SU-DHL-6 (cell line): ENCODE data around the gene ERF.

Experiments
- H2AFZ ChIP-seq: fragments of 200-600 bp; sonication (generic); 2 replicates; pipeline ENCODE4 v1.6.1; 2014; ENCODE audit warnings: low read depth, mild to moderate bottlenecking, moderate library complexity, mixed read lengths, antibody characterized with exemption, low read length; ENCODE audit not compliant: severe bottlenecking
- H3F3A ChIP-seq: fragments of 200-600 bp; shearing (Covaris generic); 2 replicates; pipeline ENCODE4 v1.6.0; 2016; ENCODE audit warnings: antibody characterized with exemption, mild to moderate bottlenecking; ENCODE audit not compliant: insufficient read depth
- H3K27ac ChIP-seq: fragments of 200-600 bp; sonication (generic); 2 replicates; pipeline ENCODE4 v1.5.1; 2016; ENCODE audit warnings: low read depth, mild to moderate bottlenecking, low read length, moderate library complexity, mixed read lengths
- H3K27me3 ChIP-seq: fragments of 200-600 bp; sonication (generic), shearing (Covaris generic); 2 replicates; pipeline ENCODE4 v1.6.0; 2014; ENCODE audit warnings: mild to moderate bottlenecking, low read length
- H3K36me3 ChIP-seq: fragments of 200-600 bp; sonication (generic); 2 replicates; pipeline ENCODE4 v1.6.1; 2014; ENCODE audit warnings: mild to moderate bottlenecking, low read length, mixed read lengths
- H3K4me2 ChIP-seq: fragments of 300-600, 200-600 bp; shearing (Covaris generic), sonication (generic); 2 replicates; pipeline ENCODE4 v1.6.0; 2014; ENCODE audit warnings: low read length, low read depth, mild to moderate bottlenecking; ENCODE audit not compliant: poor library complexity, severe bottlenecking
- H3K4me3 ChIP-seq: fragments of 200-600 bp; sonication (generic); 2 replicates; pipeline ENCODE4 v1.5.1; 2014; ENCODE audit warnings: antibody characterized with exemption, low read length, mild to moderate bottlenecking, mixed read lengths; ENCODE audit not compliant: insufficient read depth, poor library complexity, severe bottlenecking
- H3K79me2 ChIP-seq: fragments of 200-600 bp; sonication (generic); 2 replicates; pipeline ENCODE4 v1.6.1; 2014; ENCODE audit warnings: mild to moderate bottlenecking, low read length, moderate library complexity; ENCODE audit not compliant: insufficient read depth
- H3K9ac ChIP-seq: fragments of 200-600 bp; sonication (generic); 2 replicates; pipeline ENCODE4 v1.7.0; 2014; ENCODE audit warnings: mild to moderate bottlenecking, low read length
- H3K9me2 ChIP-seq: fragments of 200-600 bp; sonication (generic); replicated peaks from 2 replicates; pipeline ENCODE4 v1.6.1; 2014; ENCODE audit warnings: low read length; ENCODE audit not compliant: insufficient read depth
- H3K9me3 ChIP-seq: fragments of 200-600 bp; sonication (generic); 2 replicates; pipeline ENCODE4 v1.6.1; 2014; ENCODE audit warnings: low read length, mixed read lengths; ENCODE audit not compliant: insufficient read depth
- H4K20me1 ChIP-seq: fragments of 200-600 bp; sonication (generic); 2 replicates; pipeline ENCODE4 v1.6.1; 2014; ENCODE audit warnings: low read depth, mild to moderate bottlenecking, antibody characterized with exemption, low read length, moderate library complexity, mixed read lengths
- EZH2phosphoT487 ChIP-seq: fragments of 200-600 bp; sonication (generic), shearing (Covaris generic); conservative IDR thresholded peaks from 2 replicates; pipeline ENCODE4 v1.6.1; 2018; ENCODE audit warnings: mild to moderate bottlenecking, antibody characterized with exemption, low read length, moderate library complexity, mixed read lengths
- TF ChIP-seq, protein P1 (sequence below): fragments of 200-600 bp; sonication (generic); IDR thresholded peaks from one replicate; pipeline ENCODE4 v1.5.1; 2017; ENCODE audit warnings: antibody characterized with exemption, mild to moderate bottlenecking, low read length, moderate library complexity; ENCODE audit not compliant: insufficient read depth, poor library complexity, severe bottlenecking

The ERF gene

DNA sequence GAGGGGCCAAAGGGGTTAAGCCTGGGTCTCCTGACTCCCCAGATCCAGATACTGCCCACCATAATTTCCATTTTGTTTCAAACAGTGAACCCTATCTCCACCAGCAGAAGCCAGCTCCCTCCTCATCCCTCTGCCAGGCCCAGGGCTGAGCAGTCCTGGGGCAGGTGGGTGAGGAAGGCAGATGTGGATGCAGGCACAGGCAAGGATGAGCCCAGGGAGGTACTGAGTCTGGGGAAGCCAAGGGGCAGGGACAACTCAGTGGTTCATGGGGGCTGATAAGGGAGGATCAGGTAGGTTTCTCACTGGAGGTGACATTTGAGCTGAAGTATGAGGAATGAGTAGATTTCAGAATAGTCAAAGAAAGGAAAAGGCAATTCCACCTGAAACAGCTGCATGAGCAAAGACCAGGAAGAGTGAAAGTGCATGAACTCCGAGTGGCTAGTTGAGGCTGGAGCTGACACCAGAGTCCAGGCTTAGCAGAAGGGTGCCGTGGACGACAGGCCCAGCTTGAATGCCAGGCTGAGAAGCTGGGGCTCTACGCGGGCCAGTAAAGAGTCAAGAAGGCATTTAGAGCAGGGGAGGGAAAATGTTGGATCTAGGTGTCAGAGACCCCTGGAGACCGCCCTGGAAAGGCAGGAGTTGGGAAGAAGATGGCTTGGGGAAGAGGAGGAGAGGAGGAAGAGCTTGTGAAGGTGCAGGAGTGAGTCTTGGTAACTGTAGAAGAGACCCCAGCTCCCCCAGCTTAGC, 24.4 kb upstream of the ERF start:
- H2AFZ ChIP-seq, result no peak overlapping the region
- no peak for TF ChIP-seq EZH2phosphoT487
- TF ChIP-seq, protein P1, sequence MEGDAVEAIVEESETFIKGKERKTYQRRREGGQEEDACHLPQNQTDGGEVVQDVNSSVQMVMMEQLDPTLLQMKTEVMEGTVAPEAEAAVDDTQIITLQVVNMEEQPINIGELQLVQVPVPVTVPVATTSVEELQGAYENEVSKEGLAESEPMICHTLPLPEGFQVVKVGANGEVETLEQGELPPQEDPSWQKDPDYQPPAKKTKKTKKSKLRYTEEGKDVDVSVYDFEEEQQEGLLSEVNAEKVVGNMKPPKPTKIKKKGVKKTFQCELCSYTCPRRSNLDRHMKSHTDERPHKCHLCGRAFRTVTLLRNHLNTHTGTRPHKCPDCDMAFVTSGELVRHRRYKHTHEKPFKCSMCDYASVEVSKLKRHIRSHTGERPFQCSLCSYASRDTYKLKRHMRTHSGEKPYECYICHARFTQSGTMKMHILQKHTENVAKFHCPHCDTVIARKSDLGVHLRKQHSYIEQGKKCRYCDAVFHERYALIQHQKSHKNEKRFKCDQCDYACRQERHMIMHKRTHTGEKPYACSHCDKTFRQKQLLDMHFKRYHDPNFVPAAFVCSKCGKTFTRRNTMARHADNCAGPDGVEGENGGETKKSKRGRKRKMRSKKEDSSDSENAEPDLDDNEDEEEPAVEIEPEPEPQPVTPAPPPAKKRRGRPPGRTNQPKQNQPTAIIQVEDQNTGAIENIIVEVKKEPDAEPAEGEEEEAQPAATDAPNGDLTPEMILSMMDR, result no peak
- H3K27me3 ChIP-seq, result no peaks in the 10 kb centered on the region
- no peaks in the 10 kb centered on the region for H4K20me1 ChIP-seq
- no peaks in the 10 kb centered on the region for H3K9me2 ChIP-seq
- H3F3A ChIP-seq, result peaks cover 30% of the 10 kb centered on the region
- peak overlapping the region; percentile 62 for H3K4me2 ChIP-seq
- H3K79me2 ChIP-seq, result no peaks in the 10 kb centered on the region
- no peaks in the 10 kb centered on the region for H3K36me3 ChIP-seq
- peak overlapping the region; percentile 89 for H3K27ac ChIP-seq
- peak overlapping the region; percentile 91 for H3K9ac ChIP-seq
- H3K9me3 ChIP-seq, result no peaks in the 10 kb centered on the region
- H3K4me3 ChIP-seq, result peak overlapping the region; percentile 82

DNA sequence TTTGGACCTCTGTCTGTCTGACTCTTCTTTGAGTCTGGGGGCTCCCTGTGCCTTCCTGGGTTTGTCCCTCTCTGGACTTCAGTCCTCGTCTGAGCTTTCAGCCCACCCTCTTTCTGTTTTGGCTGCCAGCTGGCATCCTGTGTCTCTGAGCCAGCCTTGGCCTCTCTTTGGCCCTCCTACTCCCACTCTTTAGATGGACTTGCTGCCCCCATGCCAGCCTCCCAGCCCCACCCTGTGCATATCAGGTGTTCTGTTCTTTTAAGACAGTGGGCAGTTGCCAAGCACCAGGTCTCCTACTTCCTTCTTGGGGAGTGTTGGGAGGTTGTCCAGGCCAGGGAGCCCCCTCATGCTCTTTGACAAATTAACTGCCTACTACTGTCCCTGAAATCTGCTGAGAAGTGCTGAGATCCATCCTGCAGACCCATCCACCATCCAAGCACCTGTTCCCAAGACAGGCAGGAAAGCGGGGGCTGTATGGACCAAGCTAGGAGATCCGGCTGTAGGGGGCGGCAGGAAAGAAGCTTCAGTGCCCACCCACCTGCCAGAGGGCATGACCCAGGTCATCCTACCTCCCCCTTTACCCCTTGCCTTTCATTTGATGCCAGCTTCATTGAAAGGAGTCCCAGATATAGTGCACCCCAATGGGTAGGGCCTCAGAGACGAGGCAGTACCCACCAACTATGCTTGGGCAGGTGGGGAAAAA, 23.7 kb upstream of the ERF start:
- H3K4me2 ChIP-seq, result peak overlapping the region; percentile 62
- H3K9me2 ChIP-seq, result no peaks in the 10 kb centered on the region
- H3K4me3 ChIP-seq, result no peak overlapping the region
- H3K9ac ChIP-seq, result peak overlapping the region; percentile 91
- no peak overlapping the region for H2AFZ ChIP-seq
- H3K27me3 ChIP-seq, result no peaks in the 10 kb centered on the region
- no peak for TF ChIP-seq EZH2phosphoT487
- TF ChIP-seq, protein P1, result no peak
- peak overlapping the region; percentile 89 for H3K27ac ChIP-seq
- no peaks in the 10 kb centered on the region for H3K79me2 ChIP-seq
- H3K36me3 ChIP-seq, result no peaks in the 10 kb centered on the region
- no peaks in the 10 kb centered on the region for H4K20me1 ChIP-seq
- no peaks in the 10 kb centered on the region for H3K9me3 ChIP-seq
- H3F3A ChIP-seq, result peaks cover 30% of the 10 kb centered on the region

DNA sequence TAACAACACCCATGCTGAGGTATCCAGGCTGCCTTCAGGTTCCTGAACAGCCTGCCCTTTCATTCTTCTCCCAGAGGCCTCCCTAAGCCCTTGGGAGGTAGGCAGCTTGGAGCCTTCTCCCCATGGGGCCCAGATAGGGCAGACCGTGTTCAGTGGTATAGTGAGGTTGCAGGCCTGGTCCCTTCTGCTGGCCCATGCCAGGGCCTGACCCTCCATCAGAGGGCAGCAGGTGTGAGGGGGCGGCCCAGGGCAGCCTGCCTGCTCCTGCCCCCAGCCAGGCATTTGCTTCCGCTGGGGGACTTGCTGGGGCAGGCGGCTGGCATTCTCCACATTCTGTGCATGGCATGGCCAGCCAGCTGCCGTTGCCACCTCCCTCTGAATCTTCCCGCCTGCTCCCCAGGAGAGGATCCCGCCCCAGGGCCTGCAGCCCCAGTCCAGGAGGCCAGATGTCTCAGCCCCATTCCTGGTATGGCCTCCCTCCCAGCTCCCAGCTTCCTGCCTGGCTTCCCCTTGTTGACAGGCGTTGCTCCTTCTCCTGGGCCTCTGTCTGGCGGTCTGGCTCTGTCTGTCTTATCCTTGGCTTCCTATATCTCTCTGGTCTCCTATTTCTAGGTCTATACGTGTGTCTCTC, 23.0 kb upstream of the ERF start:
- H3K27me3 ChIP-seq, result no peaks in the 10 kb centered on the region
- H3K27ac ChIP-seq, result no peak overlapping the region; the same call in 1 of the 2 replicates
- no peaks in the 10 kb centered on the region for H3K9me3 ChIP-seq
- no peak overlapping the region for H3K4me3 ChIP-seq
- H3F3A ChIP-seq, result peaks cover 26% of the 10 kb centered on the region
- TF ChIP-seq EZH2phosphoT487, result no peak
- TF ChIP-seq, protein P1, result no peak
- H3K79me2 ChIP-seq, result no peaks in the 10 kb centered on the region
- no peak overlapping the region for H3K4me2 ChIP-seq
- no peak overlapping the region for H2AFZ ChIP-seq
- no peaks in the 10 kb centered on the region for H4K20me1 ChIP-seq
- peak overlapping the region; percentile 91; the same call in 1 of the 2 replicates for H3K9ac ChIP-seq
- H3K36me3 ChIP-seq, result no peaks in the 10 kb centered on the region
- H3K9me2 ChIP-seq, result no peaks in the 10 kb centered on the region
